ENCODE measurements around the gene CEMIP. TPM values are rescaled to one million over a fixed set of nuclear protein-coding genes. Genes with fewer than 3 reads are reported as not detected.

Gene CEMIP
- total and polyA plus RNA-seq, 2 experiments from 2014 or later: 0.27 to 2.1 TPM

DNA sequence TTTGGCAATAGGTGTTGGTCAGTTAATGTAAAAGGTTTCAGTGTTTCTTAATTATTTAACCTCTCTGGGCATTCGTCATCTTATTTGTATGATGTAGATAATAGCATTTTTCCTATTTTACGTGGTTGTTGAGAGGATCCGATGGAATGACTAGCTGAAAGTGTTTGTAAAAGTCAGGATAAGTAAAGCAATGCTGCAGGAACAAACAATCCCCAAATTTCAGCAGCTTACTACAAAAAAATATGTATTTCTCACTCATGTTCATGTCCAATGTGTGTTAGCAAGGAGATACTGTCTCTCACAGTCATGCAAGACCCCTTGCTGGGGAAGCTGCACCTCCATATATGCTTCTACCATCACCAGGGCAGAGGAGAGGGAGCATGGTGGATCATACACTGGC is 38.7 kb downstream of the CEMIP start:
- Histone ChIP-seq H3K36me3 (ENCODE audit: insufficient read depth) (no peaks in the 10 kb centered on the region), H3K79me2 (replicated peaks; ENCODE audit: insufficient read depth) (no peaks in the 10 kb centered on the region), H3K4me2 (no peak overlapping the region), H3K27me3 (ENCODE audit: insufficient read depth) (no peaks in the 10 kb centered on the region), H3K4me1 (ENCODE audit: insufficient read depth) (peaks cover 15% of the 10 kb centered on the region), H3F3A (replicated peaks; ENCODE audit: low read depth) (no peaks in the 10 kb centered on the region), H4K20me1 (replicated peaks; ENCODE audit: insufficient read depth) (no peaks in the 10 kb centered on the region), H3K27ac (ENCODE audit: low read depth) (no peak overlapping the region), H3K9me2 (ENCODE audit: insufficient read depth) (peaks cover 33% of the 10 kb centered on the region), H2AFZ (no peak overlapping the region), H3K4me3 (no peak overlapping the region)
- Mint-ChIP-seq H3K27me3 (ENCODE audit: insufficient read depth, low read depth, poor library complexity) (peaks cover 9% of the 10 kb centered on the region), H3K4me1 (peaks cover 9% of the 10 kb centered on the region), H3K9me3 (no peaks in the 10 kb centered on the region), H3K36me3 (ENCODE audit: low read depth) (no peaks in the 10 kb centered on the region; the same call in 2 of the 3 replicates), H3K27ac (no peak overlapping the region), H3K4me3 (no peak overlapping the region)
- DNase-seq (ENCODE audit: low spot score) (no peak), ATAC-seq (no peak)
- TF ChIP-seq, protein P1, sequence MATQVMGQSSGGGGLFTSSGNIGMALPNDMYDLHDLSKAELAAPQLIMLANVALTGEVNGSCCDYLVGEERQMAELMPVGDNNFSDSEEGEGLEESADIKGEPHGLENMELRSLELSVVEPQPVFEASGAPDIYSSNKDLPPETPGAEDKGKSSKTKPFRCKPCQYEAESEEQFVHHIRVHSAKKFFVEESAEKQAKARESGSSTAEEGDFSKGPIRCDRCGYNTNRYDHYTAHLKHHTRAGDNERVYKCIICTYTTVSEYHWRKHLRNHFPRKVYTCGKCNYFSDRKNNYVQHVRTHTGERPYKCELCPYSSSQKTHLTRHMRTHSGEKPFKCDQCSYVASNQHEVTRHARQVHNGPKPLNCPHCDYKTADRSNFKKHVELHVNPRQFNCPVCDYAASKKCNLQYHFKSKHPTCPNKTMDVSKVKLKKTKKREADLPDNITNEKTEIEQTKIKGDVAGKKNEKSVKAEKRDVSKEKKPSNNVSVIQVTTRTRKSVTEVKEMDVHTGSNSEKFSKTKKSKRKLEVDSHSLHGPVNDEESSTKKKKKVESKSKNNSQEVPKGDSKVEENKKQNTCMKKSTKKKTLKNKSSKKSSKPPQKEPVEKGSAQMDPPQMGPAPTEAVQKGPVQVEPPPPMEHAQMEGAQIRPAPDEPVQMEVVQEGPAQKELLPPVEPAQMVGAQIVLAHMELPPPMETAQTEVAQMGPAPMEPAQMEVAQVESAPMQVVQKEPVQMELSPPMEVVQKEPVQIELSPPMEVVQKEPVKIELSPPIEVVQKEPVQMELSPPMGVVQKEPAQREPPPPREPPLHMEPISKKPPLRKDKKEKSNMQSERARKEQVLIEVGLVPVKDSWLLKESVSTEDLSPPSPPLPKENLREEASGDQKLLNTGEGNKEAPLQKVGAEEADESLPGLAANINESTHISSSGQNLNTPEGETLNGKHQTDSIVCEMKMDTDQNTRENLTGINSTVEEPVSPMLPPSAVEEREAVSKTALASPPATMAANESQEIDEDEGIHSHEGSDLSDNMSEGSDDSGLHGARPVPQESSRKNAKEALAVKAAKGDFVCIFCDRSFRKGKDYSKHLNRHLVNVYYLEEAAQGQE (IDR thresholded peaks at IDR 0.05; ENCODE audit: unreplicated experiment): no peak
- TF ChIP-seq ZNF331 (CRISPR knock-in tag; IDR thresholded peaks at IDR 0.05; ENCODE audit: low read depth) (no peak), EZH2 (IDR thresholded peaks at IDR 0.05; ENCODE audit: low read depth, unreplicated experiment) (no peak), POLR2AphosphoS5 (IDR thresholded peaks at IDR 0.05; ENCODE audit: low read depth) (no peak), ZNF114 (CRISPR knock-in tag; IDR thresholded peaks at IDR 0.05) (no peak), STAT1 (IDR thresholded peaks at IDR 0.05; ENCODE audit: unreplicated experiment) (no peak)
- TF ChIP-seq, protein P2, sequence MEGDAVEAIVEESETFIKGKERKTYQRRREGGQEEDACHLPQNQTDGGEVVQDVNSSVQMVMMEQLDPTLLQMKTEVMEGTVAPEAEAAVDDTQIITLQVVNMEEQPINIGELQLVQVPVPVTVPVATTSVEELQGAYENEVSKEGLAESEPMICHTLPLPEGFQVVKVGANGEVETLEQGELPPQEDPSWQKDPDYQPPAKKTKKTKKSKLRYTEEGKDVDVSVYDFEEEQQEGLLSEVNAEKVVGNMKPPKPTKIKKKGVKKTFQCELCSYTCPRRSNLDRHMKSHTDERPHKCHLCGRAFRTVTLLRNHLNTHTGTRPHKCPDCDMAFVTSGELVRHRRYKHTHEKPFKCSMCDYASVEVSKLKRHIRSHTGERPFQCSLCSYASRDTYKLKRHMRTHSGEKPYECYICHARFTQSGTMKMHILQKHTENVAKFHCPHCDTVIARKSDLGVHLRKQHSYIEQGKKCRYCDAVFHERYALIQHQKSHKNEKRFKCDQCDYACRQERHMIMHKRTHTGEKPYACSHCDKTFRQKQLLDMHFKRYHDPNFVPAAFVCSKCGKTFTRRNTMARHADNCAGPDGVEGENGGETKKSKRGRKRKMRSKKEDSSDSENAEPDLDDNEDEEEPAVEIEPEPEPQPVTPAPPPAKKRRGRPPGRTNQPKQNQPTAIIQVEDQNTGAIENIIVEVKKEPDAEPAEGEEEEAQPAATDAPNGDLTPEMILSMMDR (conservative IDR thresholded peaks at IDR 0.05; ENCODE audit: low read depth in 2 of 2): no peak

DNA sequence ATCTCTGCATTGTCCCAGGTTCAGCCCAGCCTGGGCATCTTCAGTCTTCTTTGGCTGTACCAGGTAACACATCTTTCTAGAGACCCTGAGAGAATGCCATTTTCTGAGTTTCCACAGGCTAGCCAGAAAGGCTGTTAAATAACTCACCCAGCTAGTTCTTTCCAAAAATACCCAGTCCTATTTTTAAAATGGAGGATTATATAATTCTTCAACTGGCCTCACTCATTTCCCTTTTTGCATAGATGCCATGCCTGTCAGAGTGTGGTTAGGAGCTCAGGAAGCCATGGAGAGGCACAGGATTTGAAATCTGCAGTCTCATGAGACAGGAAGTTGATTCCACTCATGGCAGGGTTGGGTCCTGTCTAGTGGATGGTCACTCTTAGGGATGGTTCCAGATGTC is 39.8 kb downstream of the CEMIP start:
- H3K4me3 ChIP-seq: no peak overlapping the region
- H3K27me3 Mint-ChIP-seq (ENCODE audit: insufficient read depth, low read depth, poor library complexity): peaks cover 9% of the 10 kb centered on the region
- H3K9me3 Mint-ChIP-seq: no peaks in the 10 kb centered on the region
- H2AFZ ChIP-seq: no peak overlapping the region
- no peaks in the 10 kb centered on the region for H3K36me3 ChIP-seq (ENCODE audit: insufficient read depth)
- no peaks in the 10 kb centered on the region; the same call in 2 of the 3 replicates for H3K36me3 Mint-ChIP-seq (ENCODE audit: low read depth)
- no peaks in the 10 kb centered on the region for H3K27me3 ChIP-seq (ENCODE audit: insufficient read depth)
- H3K27ac Mint-ChIP-seq: no peak overlapping the region
- DNase-seq (ENCODE audit: low spot score): no peak
- no peaks in the 10 kb centered on the region for H3K79me2 ChIP-seq (replicated peaks; ENCODE audit: insufficient read depth)
- peaks cover 25% of the 10 kb centered on the region for H3K4me1 ChIP-seq (ENCODE audit: insufficient read depth)
- H3K9me2 ChIP-seq (ENCODE audit: insufficient read depth): peaks cover 38% of the 10 kb centered on the region
- H3K4me2 ChIP-seq: no peak overlapping the region
- ATAC-seq: no peak
- H4K20me1 ChIP-seq (replicated peaks; ENCODE audit: insufficient read depth): no peaks in the 10 kb centered on the region
- no peaks in the 10 kb centered on the region for H3F3A ChIP-seq (replicated peaks; ENCODE audit: low read depth)
- peaks cover 14% of the 10 kb centered on the region for H3K4me1 Mint-ChIP-seq
- H3K27ac ChIP-seq (ENCODE audit: low read depth): no peak overlapping the region
- H3K4me3 Mint-ChIP-seq: no peak overlapping the region
- TF ChIP-seq, protein P3, sequence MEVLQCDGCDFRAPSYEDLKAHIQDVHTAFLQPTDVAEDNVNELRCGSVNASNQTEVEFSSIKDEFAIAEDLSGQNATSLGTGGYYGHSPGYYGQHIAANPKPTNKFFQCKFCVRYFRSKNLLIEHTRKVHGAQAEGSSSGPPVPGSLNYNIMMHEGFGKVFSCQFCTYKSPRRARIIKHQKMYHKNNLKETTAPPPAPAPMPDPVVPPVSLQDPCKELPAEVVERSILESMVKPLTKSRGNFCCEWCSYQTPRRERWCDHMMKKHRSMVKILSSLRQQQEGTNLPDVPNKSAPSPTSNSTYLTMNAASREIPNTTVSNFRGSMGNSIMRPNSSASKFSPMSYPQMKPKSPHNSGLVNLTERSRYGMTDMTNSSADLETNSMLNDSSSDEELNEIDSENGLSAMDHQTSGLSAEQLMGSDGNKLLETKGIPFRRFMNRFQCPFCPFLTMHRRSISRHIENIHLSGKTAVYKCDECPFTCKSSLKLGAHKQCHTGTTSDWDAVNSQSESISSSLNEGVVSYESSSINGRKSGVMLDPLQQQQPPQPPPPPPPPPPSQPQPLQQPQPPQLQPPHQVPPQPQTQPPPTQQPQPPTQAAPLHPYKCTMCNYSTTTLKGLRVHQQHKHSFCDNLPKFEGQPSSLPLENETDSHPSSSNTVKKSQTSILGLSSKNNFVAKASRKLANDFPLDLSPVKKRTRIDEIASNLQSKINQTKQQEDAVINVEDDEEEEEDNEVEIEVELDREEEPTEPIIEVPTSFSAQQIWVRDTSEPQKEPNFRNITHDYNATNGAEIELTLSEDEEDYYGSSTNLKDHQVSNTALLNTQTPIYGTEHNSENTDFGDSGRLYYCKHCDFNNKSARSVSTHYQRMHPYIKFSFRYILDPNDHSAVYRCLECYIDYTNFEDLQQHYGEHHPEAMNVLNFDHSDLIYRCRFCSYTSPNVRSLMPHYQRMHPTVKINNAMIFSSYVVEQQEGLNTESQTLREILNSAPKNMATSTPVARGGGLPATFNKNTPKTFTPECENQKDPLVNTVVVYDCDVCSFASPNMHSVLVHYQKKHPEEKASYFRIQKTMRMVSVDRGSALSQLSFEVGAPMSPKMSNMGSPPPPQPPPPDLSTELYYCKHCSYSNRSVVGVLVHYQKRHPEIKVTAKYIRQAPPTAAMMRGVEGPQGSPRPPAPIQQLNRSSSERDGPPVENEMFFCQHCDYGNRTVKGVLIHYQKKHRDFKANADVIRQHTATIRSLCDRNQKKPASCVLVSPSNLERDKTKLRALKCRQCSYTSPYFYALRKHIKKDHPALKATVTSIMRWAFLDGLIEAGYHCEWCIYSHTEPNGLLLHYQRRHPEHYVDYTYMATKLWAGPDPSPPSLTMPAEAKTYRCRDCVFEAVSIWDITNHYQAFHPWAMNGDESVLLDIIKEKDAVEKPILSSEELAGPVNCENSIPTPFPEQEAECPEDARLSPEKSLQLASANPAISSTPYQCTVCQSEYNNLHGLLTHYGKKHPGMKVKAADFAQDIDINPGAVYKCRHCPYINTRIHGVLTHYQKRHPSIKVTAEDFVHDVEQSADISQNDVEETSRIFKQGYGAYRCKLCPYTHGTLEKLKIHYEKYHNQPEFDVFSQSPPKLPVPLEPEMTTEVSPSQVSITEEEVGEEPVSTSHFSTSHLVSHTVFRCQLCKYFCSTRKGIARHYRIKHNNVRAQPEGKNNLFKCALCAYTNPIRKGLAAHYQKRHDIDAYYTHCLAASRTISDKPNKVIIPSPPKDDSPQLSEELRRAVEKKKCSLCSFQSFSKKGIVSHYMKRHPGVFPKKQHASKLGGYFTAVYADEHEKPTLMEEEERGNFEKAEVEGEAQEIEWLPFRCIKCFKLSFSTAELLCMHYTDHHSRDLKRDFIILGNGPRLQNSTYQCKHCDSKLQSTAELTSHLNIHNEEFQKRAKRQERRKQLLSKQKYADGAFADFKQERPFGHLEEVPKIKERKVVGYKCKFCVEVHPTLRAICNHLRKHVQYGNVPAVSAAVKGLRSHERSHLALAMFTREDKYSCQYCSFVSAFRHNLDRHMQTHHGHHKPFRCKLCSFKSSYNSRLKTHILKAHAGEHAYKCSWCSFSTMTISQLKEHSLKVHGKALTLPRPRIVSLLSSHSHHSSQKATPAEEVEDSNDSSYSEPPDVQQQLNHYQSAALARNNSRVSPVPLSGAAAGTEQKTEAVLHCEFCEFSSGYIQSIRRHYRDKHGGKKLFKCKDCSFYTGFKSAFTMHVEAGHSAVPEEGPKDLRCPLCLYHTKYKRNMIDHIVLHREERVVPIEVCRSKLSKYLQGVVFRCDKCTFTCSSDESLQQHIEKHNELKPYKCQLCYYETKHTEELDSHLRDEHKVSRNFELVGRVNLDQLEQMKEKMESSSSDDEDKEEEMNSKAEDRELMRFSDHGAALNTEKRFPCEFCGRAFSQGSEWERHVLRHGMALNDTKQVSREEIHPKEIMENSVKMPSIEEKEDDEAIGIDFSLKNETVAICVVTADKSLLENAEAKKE (CRISPR knock-in tag; IDR thresholded peaks at IDR 0.05): no peak
- no peak for TF ChIP-seq CREB1 (CRISPR knock-in tag; IDR thresholded peaks at IDR 0.05; ENCODE audit: low read depth)
